Lower leg skin (tissue), 3 donors: ENCODE data around the gene LRGUK.

Experiments
- POLR2A ChIP-seq, 2 donors: fragments of 450-650 bp; IDR thresholded peaks; one replicate each; pipeline ENCODE4 v1.6.1; 2016 to 2017; ENCODE audit warnings: antibody characterized with exemption in 2 of 2, mild to moderate bottlenecking in 1 of 2, moderate library complexity in 1 of 2
- TF ChIP-seq, protein P1 (sequence below), 3 donors: fragments of 450-650 bp; IDR thresholded peaks; one replicate each; pipeline ENCODE4 v1.5.1; 2016; ENCODE audit warnings: antibody characterized with exemption in 3 of 3, mild to moderate bottlenecking in 3 of 3, moderate library complexity in 2 of 3

DNA sequence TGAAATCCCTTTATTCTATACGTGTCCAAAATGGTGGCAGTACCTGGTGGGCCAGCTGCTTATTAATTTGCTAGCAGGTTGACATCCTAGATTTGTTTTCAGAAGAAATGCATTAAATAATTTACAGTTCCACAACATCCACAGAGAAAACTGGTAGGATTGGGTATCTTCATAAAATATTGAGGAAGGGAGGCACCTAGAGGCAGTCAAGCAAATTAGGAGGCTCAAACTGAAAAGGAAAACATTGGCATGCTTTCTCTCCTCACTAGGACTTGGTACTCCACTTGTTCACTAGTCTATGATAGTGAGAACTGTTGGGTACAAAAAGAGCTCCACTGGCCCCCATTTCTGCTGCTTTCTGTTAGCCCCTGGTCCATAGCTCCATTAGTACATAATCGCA, 18.3 kb upstream of the LRGUK start:
- TF ChIP-seq, protein P1, sequence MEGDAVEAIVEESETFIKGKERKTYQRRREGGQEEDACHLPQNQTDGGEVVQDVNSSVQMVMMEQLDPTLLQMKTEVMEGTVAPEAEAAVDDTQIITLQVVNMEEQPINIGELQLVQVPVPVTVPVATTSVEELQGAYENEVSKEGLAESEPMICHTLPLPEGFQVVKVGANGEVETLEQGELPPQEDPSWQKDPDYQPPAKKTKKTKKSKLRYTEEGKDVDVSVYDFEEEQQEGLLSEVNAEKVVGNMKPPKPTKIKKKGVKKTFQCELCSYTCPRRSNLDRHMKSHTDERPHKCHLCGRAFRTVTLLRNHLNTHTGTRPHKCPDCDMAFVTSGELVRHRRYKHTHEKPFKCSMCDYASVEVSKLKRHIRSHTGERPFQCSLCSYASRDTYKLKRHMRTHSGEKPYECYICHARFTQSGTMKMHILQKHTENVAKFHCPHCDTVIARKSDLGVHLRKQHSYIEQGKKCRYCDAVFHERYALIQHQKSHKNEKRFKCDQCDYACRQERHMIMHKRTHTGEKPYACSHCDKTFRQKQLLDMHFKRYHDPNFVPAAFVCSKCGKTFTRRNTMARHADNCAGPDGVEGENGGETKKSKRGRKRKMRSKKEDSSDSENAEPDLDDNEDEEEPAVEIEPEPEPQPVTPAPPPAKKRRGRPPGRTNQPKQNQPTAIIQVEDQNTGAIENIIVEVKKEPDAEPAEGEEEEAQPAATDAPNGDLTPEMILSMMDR (IDR thresholded peaks at IDR 0.05): no peak
- no peak for TF ChIP-seq POLR2A (IDR thresholded peaks at IDR 0.05)
